Measurements from ENCODE around the gene USP5. TPM values are rescaled to one million over a fixed set of nuclear protein-coding genes. Genes with fewer than 3 reads are reported as not detected.

USP5 gene
- total and polyA plus RNA-seq, 2 donors (not counting 3 experiments of a cell fraction or from before 2014, with no cell fraction given), result 68.9 to 135 TPM

DNA sequence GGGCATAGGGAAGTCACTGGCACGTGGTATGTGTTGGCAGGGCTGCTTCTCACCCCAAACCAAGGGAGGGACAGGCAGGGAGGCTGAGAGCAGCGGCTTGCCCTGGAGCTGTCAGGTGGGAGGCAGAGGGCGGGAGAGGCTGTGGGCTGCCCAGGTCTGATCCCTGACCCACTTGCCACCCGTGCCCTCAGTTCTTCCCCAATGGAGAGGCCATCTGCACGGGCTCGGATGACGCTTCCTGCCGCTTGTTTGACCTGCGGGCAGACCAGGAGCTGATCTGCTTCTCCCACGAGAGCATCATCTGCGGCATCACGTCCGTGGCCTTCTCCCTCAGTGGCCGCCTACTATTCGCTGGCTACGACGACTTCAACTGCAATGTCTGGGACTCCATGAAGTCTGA lies 6.6 kb upstream of the USP5 start:
- dilution Hi-C loops (cut with MboI; ENCODE audit: extremely low pct_ligation_motif_present, low sequenced_read_pairs), result no loop called here
- BruUV-seq (replicated peaks), result no TSS peak
- no peaks in the 10 kb centered on the region for H3K9me3 ChIP-seq (replicated peaks; ENCODE audit: control insufficient read depth, insufficient read depth, low read length)
- FAIRE-seq (no peak), DNase-seq (ENCODE audit: low read depth, low spot score) (no peak)
- peaks cover 11 to 48% of the 10 kb centered on the region in 2 experiments for H3K36me3 ChIP-seq (ENCODE audit: control insufficient read depth in 2 of 2, extremely low read depth in 1 of 2, insufficient read depth in 2 of 2, low read length in 2 of 2)
- TF ChIP-seq GATA2 (IDR thresholded peaks at IDR 0.05; ENCODE audit: insufficient read depth, insufficient read length, low read depth, low read length) (no peak), MYC (IDR thresholded peaks at IDR 0.05; ENCODE audit: low read depth, low read length) (no peak), FOS (IDR thresholded peaks at IDR 0.05; ENCODE audit: borderline replicate concordance, insufficient read depth, low read length) (no peak), JUN (IDR thresholded peaks at IDR 0.05; ENCODE audit: borderline replicate concordance, insufficient read depth, insufficient read length, low read depth) (no peak), POLR2AphosphoS5 (IDR thresholded peaks at IDR 0.05; ENCODE audit: insufficient read depth, low read depth, low read length) (no peak), EZH2 (IDR thresholded peaks at IDR 0.05; ENCODE audit: borderline replicate concordance, low read depth, low read length, severe bottlenecking) (no peak), POLR2A (IDR thresholded peaks at IDR 0.05; ENCODE audit: low read depth, low read length) (no peak)
- TF ChIP-seq, protein P1, sequence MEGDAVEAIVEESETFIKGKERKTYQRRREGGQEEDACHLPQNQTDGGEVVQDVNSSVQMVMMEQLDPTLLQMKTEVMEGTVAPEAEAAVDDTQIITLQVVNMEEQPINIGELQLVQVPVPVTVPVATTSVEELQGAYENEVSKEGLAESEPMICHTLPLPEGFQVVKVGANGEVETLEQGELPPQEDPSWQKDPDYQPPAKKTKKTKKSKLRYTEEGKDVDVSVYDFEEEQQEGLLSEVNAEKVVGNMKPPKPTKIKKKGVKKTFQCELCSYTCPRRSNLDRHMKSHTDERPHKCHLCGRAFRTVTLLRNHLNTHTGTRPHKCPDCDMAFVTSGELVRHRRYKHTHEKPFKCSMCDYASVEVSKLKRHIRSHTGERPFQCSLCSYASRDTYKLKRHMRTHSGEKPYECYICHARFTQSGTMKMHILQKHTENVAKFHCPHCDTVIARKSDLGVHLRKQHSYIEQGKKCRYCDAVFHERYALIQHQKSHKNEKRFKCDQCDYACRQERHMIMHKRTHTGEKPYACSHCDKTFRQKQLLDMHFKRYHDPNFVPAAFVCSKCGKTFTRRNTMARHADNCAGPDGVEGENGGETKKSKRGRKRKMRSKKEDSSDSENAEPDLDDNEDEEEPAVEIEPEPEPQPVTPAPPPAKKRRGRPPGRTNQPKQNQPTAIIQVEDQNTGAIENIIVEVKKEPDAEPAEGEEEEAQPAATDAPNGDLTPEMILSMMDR (IDR thresholded peaks at IDR 0.05; ENCODE audit: extremely low read depth in 1 of 2, insufficient read depth in 1 of 2, low read depth in 1 of 2, low read length in 2 of 2), result no peak
- TF ChIP-seq, protein P2, sequence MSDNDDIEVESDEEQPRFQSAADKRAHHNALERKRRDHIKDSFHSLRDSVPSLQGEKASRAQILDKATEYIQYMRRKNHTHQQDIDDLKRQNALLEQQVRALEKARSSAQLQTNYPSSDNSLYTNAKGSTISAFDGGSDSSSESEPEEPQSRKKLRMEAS (IDR thresholded peaks at IDR 0.05; ENCODE audit: insufficient read depth, insufficient read length), result no peak
- H3K9me1 ChIP-seq (replicated peaks; ENCODE audit: control insufficient read depth, extremely low read depth, insufficient read depth, low read length), result no peaks in the 10 kb centered on the region
- H2AFZ ChIP-seq (ENCODE audit: low read depth, low read length), result no peak overlapping the region
- H3K79me2 ChIP-seq (ENCODE audit: control insufficient read depth, insufficient read depth, low read length), result peaks cover 15% of the 10 kb centered on the region
- no peaks in the 10 kb centered on the region for H4K20me1 ChIP-seq (replicated peaks; ENCODE audit: control insufficient read depth, extremely low read depth, insufficient read depth, low read length)
- ChIA-PET CTCF (no interaction called here), POLR2A (no interaction called here)
- intact Hi-C loops (cut with micrococcal nuclease), result no loop called here
- no peaks in the 10 kb centered on the region for H3K27me3 ChIP-seq (ENCODE audit: control insufficient read depth in 2 of 2, insufficient read depth in 2 of 2, low read length in 2 of 2)
- no peak overlapping the region for H3K27ac ChIP-seq (ENCODE audit: insufficient read depth, low read depth, low read length)
- no peak overlapping the region for H3K9ac ChIP-seq (replicated peaks; ENCODE audit: extremely low read depth, insufficient read depth, low read length)
- no peak overlapping the region for H3K4me3 ChIP-seq (replicated peaks in 1 of 3; ENCODE audit: insufficient read depth in 1 of 3, low read depth in 1 of 3, low read length in 3 of 3)
- no peak overlapping the region for H3K4me2 ChIP-seq (ENCODE audit: insufficient read depth, low read length)
- H3K4me1 ChIP-seq (ENCODE audit: control insufficient read depth, extremely low read depth, insufficient read depth, low read length), result peaks cover 6% of the 10 kb centered on the region
